HG03432 (cell line): ENCODE measurements around the gene NRGN.

ENCODE experiments used
- ATAC-seq: cut with Tn5 transposase; IDR thresholded peaks from one replicate; pipeline ENCODE4 v1.9.1; 2021; ENCODE audit warnings: mild to moderate bottlenecking, moderate library complexity; ENCODE audit not compliant: unreplicated experiment

Gene NRGN

GRCh38 chr11:124739479-124740276 lies at the start of gene NRGN:
TSS of gene NRGN (plus strand) at chr11:124739942. CDS start at chr11:124740085, 143 bp downstream.
- ATAC-seq, result peak; percentile 99

- ATAC-seq, result no peak
Observed at GRCh38 chr11:124693142-124693541, 46.6 kb upstream of the NRGN start.

- no peak for ATAC-seq
Observed at GRCh38 chr11:124699547-124699946, 40.2 kb upstream of the NRGN start.

GRCh38 chr11:124700028-124700427 lies 39.7 kb upstream of the NRGN start:
- ATAC-seq, result no peak

- no peak for ATAC-seq
Observed at GRCh38 chr11:124707829-124708228, 31.9 kb upstream of the NRGN start.

GRCh38 chr11:124712392-124712791 lies 27.4 kb upstream of the NRGN start:
- no peak for ATAC-seq

- no peak for ATAC-seq
Observed at GRCh38 chr11:124716591-124716990, 23.2 kb upstream of the NRGN start.

- peak; percentile 71 for ATAC-seq
Observed at GRCh38 chr11:124717421-124717785, 22.3 kb upstream of the NRGN start.

GRCh38 chr11:124717786-124718651 lies 21.7 kb upstream of the NRGN start:
- peak; percentile 64 for ATAC-seq

- no peak for ATAC-seq
Observed at GRCh38 chr11:124718801-124719200, 20.9 kb upstream of the NRGN start.

- ATAC-seq, result no peak
Observed at GRCh38 chr11:124719534-124719933, 20.2 kb upstream of the NRGN start.

GRCh38 chr11:124722176-124722575 lies 17.6 kb upstream of the NRGN start:
- ATAC-seq, result no peak

GRCh38 chr11:124724979-124725718 lies 14.6 kb upstream of the NRGN start:
- peak; percentile 93 for ATAC-seq

GRCh38 chr11:124725719-124726105 lies 14.0 kb upstream of the NRGN start:
- peak; percentile 11 for ATAC-seq

- ATAC-seq, result no peak
Observed at GRCh38 chr11:124727474-124727873, 12.3 kb upstream of the NRGN start.

- ATAC-seq, result no peak
Observed at GRCh38 chr11:124728134-124728533, 11.6 kb upstream of the NRGN start.

GRCh38 chr11:124729571-124729970 lies 10.2 kb upstream of the NRGN start:
- ATAC-seq, result no peak

GRCh38 chr11:124732230-124732629 lies 7.5 kb upstream of the NRGN start:
- no peak for ATAC-seq

GRCh38 chr11:124736736-124737135 lies 3.0 kb upstream of the NRGN start:
- ATAC-seq, result no peak

- ATAC-seq, result no peak
Observed at GRCh38 chr11:124737638-124738305, 2.0 kb upstream of the NRGN start.
